SH-SY5Y (cell line): ENCODE results near the gene CDC25A.

Source experiments
- GATA2 ChIP-seq: IDR thresholded peaks from 2 replicates; pipeline ENCODE4 v1.6.1; 2011; ENCODE audit warnings: mild to moderate bottlenecking, low read depth, low read length
- GATA3 ChIP-seq: IDR thresholded peaks from 2 replicates; pipeline ENCODE4 v1.6.1; 2011; ENCODE audit warnings: low read depth, mild to moderate bottlenecking, low read length, moderate library complexity

CDC25A gene

DNA sequence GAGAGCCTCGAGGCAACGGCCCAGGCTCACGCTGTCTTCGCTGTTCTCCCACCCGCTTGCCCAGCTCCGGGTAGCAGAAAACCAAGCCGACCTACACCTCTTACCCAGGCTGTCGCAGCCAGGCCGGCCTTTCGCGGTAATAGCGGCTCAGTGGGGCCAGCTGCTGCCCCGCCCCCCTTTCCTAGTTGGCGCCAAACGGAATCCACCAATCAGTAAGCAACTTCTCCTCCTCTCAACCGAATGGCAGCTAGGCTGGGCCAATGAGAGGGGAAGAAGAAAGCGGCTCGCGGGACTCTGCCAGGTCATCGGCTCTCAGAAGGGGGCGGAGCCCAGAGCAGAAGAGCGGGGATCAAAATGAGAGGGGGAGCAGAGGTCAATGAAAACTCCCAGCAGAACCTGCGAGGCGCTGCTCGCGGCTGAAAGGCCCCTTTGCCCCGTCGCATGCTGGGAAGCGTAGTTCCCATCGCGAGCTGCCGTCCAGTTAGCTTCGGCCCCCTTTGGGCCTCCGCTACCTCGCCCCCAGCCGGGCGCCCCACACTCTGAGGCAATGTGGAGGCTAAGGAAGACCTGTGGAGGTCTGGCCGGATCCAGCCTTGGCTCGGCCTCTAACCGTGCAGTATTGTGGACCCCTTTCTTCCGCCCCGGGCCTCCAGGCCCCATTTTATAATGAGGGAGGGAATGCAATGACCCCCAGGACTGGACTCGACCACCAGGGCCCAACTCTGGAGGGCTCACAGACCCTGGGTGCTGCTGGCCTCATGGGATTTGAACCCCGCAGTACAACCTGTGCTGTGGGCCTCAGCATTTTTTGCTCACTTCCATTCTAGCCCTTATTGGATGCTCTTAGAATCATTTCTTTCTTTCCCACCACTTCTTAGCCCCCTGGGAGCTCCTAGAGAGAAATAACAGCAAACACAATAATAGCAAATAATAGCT, at the start of gene CDC25A:
CDC25A (minus strand) TSS at position 152 of the 936 bp plus-strand sequence. CDS start 470 bp downstream, outside the sequence.
- TF ChIP-seq GATA3 (no peak), GATA2 (no peak; the same call in 1 of the 2 replicates)

DNA sequence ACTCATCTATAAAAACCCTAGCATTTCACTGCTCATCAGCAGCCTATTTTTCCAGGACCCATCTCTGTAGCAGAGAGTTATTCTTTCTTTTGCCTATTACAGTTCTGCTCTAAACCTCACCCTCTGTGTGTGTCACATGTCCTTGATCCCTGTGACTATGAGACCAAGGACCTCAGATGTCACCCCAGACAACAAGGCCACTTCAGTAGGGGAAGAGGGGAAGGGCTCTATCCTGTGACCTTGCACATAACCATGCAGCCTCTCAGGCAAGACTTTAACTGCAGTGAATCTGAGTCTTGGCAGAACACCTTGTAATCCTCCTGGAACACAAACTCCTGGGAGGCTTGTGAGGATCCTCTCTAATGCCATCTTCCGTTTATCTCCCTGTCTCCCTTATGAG, 48.3 kb upstream of the CDC25A start:
- TF ChIP-seq GATA3 (no peak), GATA2 (no peak)

GRCh38 chr3:48233542-48233941, 45.3 kb upstream of the CDC25A start:
- TF ChIP-seq GATA2 (no peak), GATA3 (no peak)

- no peak for TF ChIP-seq GATA3
Measured at GRCh38 chr3:48232734-48233133, 44.5 kb upstream of the CDC25A start.

DNA sequence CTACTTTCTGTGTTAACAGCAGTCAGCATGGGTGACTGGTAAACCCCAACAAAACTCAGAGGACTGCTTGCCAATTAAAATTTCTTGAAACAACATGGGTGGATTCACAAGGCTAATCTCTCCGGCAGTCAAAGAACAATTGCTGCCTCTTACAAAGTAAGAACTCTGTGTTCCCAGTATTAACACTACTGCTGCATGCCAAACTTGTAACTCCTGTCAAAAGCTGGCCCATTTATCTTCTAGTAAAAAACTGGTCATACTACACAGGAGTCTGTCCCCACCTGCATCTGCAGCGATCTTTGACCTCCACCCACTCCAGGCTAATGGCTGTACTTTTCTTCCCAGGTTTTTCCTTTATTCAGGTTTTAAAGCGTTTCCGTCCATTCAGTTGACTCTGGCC, 44.0 kb upstream of the CDC25A start:
- TF ChIP-seq GATA2 = no peak
- no peak for TF ChIP-seq GATA3

- TF ChIP-seq GATA3 (no peak), GATA2 (no peak)
Measured at GRCh38 chr3:48226939-48227338, 38.7 kb upstream of the CDC25A start.

- no peak for TF ChIP-seq GATA2
- no peak for TF ChIP-seq GATA3
Measured at GRCh38 chr3:48225587-48225986, 37.4 kb upstream of the CDC25A start.

DNA sequence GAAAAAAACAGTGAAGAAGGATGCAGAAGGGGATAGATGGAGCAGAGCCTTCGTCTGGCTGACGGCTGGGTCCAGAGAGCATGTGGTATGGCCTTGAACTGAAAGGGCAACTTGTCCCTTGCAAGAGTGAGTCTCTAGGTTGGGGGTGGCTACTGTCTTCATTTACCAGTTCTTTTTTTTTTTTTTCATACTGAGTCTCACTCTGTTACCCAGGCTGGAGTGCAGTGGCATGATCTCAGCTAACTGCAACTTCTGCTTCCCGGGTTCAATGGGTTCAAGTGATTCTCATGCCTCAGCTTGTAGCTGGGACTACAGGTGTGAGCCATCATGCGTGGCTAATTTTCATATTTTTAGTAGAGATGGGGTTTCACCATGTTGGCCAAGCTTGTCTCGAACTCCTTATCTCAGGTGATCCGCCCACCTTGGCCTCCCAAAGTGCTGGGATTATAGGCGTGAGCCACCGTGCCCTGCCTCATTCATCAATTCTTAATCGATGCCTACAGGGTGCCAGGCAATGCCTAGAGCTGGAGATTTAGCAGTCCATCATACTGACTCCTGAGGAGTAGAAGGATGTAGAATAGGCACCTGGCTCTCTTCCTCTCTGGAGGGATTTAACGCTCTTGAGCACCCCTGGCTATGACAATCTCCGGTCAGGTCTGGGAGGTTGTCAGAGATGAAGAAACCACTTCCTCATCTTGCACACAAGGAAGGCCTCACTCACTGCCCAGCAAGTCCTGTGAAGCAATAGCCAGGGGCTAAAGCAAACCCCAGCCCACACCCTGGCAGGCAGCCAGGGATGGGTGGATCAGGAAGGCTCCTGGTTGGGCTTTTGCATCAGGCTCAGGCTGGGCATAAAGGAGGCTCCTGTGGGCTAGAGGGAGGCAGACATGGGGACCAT, 34.6 kb upstream of the CDC25A start, which contains the start of gene CAMP:
CAMP (plus strand) TSS at position 880 of the 898 bp plus-strand sequence; CDS start at position 897, 17 bp downstream.
- no peak for TF ChIP-seq GATA3
- TF ChIP-seq GATA2 = no peak

- TF ChIP-seq GATA2 (no peak), GATA3 (no peak)
Measured at GRCh38 chr3:48220746-48221145, 32.5 kb upstream of the CDC25A start.

GRCh38 chr3:48219543-48219942, 31.3 kb upstream of the CDC25A start:
- no peak for TF ChIP-seq GATA3
- TF ChIP-seq GATA2 = no peak

DNA sequence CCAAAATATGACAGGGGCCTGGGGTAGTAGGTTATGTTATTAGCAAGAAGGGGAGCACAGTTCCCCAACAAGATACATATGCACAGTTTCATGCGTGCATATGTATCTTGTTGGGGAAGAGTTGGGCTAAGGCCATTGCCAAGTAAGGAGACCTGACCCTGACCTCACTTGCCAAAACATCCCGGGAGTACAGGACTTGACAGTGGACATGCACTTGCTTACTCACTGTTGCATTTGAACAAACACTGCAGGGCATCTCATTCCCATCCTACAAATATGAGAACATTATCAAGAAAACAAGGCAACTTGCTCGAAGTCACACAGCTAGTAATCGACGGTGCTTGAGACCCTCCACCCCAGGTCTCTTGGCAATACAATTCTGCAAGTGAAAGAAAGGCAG, 30.3 kb upstream of the CDC25A start:
- no peak for TF ChIP-seq GATA2
- no peak for TF ChIP-seq GATA3

- no peak for TF ChIP-seq GATA3
- TF ChIP-seq GATA2 = no peak
Measured at GRCh38 chr3:48217449-48217848, 29.2 kb upstream of the CDC25A start.

DNA sequence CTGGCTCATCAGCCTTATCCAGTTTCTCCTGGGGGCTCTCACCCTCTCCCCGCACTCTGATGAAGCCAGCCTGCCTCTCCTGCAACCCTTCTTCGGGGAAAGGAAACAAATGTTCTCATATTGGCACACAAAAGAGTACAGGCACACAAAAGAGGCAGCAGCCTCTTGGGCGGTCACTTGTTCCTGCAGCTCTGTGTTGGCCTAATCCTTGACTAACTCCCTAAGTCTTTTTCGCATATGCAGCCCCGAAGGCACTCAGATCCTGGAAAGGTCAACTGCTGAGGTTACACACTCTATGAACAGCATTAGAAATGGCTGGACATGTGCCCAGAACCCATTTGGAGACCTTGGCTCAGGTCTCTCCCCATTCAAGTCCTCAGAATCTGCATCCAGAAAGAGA, 27.7 kb upstream of the CDC25A start:
- no peak for TF ChIP-seq GATA3
- TF ChIP-seq GATA2 = no peak

DNA sequence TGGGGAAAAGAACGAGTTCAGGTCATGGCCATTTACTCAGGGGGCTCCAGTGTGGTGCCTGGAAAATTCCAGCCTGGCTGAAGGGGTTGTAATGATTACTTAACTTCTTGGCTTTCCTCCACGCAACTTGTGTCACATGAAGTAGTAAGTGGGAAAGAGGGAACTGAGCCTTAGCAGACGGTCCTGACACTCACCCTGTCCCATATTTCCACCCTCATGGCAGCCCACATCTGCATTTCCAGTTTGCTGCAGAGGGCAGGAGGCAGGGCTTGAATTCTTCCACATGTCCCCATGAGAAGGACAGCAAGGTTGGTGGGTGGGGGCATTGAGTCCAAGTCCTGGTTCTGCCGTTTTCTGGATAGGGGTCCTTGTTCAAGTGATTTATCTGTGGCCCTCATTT, 27.2 kb upstream of the CDC25A start:
- TF ChIP-seq GATA3 = no peak
- no peak for TF ChIP-seq GATA2

DNA sequence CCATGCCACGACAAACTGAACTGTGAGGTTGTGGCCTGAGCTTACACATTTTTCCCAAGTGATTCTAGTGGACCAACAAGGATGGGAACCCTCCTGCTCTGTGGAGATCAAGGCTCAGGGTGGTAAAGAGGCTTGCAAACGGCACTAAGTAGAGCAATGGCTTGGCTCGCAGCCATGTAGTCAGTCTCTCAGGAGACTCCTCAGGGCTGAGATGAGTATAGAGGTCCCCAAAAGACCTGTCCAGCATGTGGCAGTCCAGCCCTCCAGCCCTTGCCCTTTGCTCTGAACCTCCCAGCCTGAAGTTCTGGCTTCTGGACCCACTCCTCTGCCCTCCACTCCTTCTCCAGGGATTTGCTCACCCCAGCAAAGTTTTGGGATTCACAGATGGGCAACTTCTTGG, 26.8 kb upstream of the CDC25A start:
- TF ChIP-seq GATA3 (no peak), GATA2 (no peak)
